GM12865 (cell line): ENCODE results near the gene TRIM25.

Source experiments
- DNase-seq: peaks from one replicate; pipeline ENCODE4 v3.0.0; 2010; ENCODE audit warnings: low read depth
- H3K4me3 ChIP-seq: 2 replicates; pipeline ENCODE4 v1.5.1; 2011; ENCODE audit warnings: mild to moderate bottlenecking, low read depth, low read length, control low read depth
- TF ChIP-seq, protein P1 (sequence below): IDR thresholded peaks from 2 replicates; pipeline ENCODE4 v1.5.1; 2011; ENCODE audit warnings: low read length, control low read depth, low read depth, inconsistent platforms; ENCODE audit not compliant: insufficient read depth; ENCODE audit errors: missing control alignments

The TRIM25 gene

DNA sequence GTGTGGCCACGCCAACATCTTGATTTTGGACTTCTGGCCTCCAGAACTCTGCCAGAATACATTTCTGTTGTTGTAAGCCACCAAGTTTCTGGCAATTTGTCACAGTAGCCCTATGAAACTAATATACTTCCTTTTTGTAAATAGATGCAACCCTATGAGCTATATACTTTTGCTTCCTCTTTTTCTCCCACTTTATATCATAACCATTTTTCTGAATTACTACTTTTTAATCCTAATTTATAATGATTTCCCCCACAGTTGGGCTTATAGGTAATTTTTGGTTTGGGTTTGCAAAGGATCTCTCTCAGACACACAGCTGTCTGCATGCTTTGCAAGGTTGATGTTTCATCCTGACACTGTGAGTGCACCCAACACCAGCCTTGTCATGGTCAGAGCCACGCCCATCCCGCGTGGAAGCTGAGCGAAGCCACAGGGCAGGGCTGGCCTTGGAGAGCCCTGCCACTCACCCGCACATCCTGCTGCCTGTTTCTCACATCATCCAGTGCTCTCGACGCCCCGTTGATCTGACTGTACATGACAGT, 5.8 kb downstream of the TRIM25 start:
- no peak overlapping the region for H3K4me3 ChIP-seq
- peak; percentile 87 for DNase-seq
- TF ChIP-seq, protein P1, sequence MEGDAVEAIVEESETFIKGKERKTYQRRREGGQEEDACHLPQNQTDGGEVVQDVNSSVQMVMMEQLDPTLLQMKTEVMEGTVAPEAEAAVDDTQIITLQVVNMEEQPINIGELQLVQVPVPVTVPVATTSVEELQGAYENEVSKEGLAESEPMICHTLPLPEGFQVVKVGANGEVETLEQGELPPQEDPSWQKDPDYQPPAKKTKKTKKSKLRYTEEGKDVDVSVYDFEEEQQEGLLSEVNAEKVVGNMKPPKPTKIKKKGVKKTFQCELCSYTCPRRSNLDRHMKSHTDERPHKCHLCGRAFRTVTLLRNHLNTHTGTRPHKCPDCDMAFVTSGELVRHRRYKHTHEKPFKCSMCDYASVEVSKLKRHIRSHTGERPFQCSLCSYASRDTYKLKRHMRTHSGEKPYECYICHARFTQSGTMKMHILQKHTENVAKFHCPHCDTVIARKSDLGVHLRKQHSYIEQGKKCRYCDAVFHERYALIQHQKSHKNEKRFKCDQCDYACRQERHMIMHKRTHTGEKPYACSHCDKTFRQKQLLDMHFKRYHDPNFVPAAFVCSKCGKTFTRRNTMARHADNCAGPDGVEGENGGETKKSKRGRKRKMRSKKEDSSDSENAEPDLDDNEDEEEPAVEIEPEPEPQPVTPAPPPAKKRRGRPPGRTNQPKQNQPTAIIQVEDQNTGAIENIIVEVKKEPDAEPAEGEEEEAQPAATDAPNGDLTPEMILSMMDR: no peak

DNA sequence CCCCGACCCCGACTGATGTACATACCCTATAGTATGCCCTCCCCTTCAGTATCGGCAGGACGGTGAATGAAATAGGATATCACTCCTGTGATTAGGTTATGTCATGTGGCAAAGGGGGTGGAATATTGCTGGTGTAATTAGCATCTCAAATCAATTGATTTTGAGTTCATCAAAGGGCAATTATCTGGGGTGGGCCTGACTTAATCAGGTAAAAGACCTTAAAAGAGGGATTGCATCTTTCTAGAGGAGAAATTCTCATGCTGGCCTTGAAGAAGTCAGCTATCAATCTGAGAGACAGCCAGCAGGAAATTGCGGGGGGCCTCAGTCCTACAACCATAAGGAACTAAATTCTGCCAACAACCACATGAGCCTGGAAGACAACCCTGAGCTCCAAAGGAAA, 10.3 kb downstream of the TRIM25 start:
- no peak for DNase-seq
- H3K4me3 ChIP-seq: no peak overlapping the region
- TF ChIP-seq, protein P1: no peak

DNA sequence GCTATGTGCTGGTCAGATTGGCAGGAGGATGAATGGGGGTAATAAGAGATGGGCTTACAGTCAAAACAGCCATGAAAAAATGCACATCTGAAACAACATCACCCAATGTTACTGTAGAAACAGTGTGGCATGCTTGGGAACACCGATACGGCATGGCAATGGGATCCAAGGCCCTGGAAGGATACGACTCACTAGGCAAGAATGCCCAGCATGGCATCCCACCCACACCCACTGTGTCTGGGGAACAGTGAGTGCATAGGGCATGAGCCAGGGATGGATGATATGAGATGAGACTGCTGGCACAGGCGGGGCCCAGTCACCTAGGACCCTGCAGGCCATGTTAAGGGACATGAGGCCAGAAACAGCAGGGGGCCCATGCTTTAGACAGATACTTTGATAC, 11.5 kb downstream of the TRIM25 start:
- H3K4me3 ChIP-seq: no peak overlapping the region
- TF ChIP-seq, protein P1: no peak
- no peak for DNase-seq

DNA sequence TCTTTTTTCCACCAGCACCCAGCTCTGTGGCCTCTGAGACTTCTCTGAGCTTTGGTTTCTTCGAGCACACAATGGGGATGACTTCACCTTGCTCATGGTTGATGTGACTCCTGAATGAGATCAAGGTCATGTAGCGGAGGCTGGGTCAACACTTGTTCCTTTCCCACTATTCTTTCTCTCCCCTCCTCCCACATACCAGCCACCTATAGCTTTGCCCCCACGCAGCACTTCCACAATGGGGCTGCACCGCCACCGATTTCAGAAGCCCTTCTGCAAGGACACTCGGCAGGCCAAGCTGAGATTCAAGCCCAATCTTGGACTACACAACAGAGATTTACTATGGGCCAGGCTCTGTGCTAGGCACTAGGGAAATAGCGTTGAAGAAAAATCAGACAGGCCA, 14.4 kb downstream of the TRIM25 start:
- no peak overlapping the region for H3K4me3 ChIP-seq
- DNase-seq: no peak
- TF ChIP-seq, protein P1: no peak

DNA sequence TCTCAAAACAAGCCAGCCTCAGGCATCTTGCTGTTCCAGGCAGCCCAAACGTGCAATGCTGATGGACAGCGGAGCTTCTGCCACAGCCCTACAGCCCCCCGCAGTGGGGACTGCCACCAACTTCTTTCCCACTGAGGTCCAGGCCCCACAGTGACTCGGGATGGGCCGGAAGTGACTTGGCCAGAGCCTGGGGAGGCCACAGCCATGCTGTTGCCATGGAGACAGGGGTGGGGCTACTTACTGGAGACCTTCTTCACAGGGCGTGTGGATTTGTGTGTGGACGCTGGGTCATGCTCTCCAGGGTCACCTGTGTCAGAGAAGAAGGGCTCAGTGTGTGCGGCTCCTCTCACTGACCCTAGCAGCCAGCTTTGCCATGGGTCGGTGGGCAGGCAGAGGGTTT, 15.0 kb downstream of the TRIM25 start:
- H3K4me3 ChIP-seq: no peak overlapping the region
- no peak for DNase-seq
- TF ChIP-seq, protein P1: no peak

DNA sequence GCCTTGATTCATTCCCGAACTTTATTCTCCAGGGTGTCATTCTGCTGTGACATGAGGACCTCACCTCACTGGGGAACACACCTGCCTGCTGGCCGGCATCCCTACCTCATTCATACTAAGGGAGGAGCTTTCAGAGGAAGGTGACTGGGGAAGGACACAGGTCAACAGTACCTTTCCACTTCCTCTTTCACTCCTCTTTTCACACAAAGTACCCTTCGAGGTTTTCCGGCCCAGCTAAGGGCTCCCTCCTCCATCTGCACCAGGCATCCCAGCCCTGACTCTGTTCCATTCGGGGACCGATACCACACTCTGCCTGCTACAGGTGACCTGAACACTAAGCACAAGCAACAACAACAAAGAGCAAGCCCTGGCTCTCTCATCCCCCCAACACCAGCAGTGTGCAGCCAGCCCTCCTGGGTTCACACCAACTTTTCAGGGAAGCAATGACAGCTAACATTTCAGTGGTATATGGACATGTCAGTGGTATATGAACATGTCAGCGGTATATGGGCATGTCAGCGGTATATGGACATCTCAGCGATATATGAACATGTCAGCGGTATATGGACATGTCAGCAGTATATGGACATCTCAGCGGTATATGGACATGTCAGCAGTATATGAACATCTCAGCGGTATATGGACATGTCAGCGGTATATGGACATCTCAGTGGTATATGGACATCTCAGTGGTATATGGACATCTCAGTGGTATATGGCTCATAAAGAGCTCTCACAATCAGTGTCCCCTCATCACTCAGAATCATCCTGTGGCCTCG, 16.0 kb downstream of the TRIM25 start:
- DNase-seq: peak; percentile 39
- H3K4me3 ChIP-seq: no peak overlapping the region
- TF ChIP-seq, protein P1: no peak

DNA sequence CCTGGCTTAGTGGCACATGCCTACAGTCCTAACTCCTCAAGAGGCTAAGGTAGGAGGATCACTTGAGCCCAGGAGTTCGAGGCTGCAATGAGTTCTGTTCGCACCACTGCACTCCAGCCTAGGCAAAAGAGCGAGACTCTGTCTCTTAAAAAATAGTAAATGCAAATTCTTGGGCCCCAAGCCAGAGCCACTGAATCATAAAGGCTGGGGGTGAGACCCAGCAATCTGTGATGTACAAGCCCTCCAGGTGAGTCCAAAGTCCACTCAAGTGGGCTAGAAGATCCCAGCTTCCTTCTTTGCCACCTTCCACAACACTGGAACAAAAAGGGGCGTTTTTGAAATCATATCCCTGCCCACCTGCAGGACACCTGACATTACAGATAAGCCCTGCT, 16.9 kb downstream of the TRIM25 start:
- TF ChIP-seq, protein P1: no peak
- no peak for DNase-seq
- no peak overlapping the region for H3K4me3 ChIP-seq
